ENCODE results near the gene TOX3. TPM values are rescaled to one million over a fixed set of nuclear protein-coding genes. Genes with fewer than 3 reads are reported as not detected.

Gene TOX3
- total RNA-seq, 1 experiment from 2014 or later: 20.2 TPM

GRCh38 chr16:52399116-52399515, 147.8 kb downstream of the TOX3 start (continued):
- TF ChIP-seq, protein P1, sequence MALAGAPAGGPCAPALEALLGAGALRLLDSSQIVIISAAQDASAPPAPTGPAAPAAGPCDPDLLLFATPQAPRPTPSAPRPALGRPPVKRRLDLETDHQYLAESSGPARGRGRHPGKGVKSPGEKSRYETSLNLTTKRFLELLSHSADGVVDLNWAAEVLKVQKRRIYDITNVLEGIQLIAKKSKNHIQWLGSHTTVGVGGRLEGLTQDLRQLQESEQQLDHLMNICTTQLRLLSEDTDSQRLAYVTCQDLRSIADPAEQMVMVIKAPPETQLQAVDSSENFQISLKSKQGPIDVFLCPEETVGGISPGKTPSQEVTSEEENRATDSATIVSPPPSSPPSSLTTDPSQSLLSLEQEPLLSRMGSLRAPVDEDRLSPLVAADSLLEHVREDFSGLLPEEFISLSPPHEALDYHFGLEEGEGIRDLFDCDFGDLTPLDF (CRISPR knock-in tag; IDR thresholded peaks at IDR 0.05): no peak
- TF ChIP-seq ATF1 (CRISPR knock-in tag; IDR thresholded peaks at IDR 0.05): no peak
- no peak for TF ChIP-seq TCF7 (CRISPR knock-in tag; IDR thresholded peaks at IDR 0.05; ENCODE audit: low read depth)

DNA sequence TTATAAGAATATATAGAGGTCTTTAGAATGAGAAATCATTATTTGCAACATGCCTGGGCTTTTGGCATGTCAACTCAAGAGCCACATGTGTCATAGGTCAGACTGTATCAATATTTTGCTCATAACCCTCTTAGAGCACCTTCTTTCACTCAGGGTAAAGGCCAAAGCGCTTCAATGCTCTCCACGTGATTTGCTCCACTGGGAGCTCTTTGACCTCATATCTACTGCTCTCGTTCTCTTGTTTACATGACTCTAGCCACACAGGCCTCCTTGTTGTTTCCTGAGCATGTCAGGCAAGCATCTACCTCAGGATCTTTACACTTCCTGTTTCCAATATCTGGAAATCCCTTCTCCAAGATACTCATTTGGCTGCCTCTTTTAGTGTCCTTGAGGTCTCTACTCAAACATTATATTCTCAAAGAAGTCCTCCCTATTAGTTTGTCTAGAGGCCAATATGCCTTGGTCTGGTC, 148.4 kb downstream of the TOX3 start:
- Mint-ChIP-seq H3K27ac (no peak overlapping the region), H3K4me3 (no peak overlapping the region), H3K4me1 (peaks cover 11% of the 10 kb centered on the region), H3K9me3 (peaks cover 13% of the 10 kb centered on the region), H3K36me3 (0 out of 2 replicates have a peak, but pooled peaks cover 3% of the 10 kb centered on the region), H3K27me3 (ENCODE audit: low read depth) (no peaks in the 10 kb centered on the region; the same call in 1 of the 2 replicates)
- DNase-seq (ENCODE audit: low spot score) (no peak), ATAC-seq (no peak)
- TF ChIP-seq ZMAT4 (CRISPR knock-in tag; IDR thresholded peaks at IDR 0.05): no peak
- peak; percentile 89 for TF ChIP-seq GABPB1 (CRISPR knock-in tag; IDR thresholded peaks at IDR 0.05)
- CTCF ChIA-PET: interaction anchor here (1.2 kb wide), 1 partner anchor 330 kb away, joined by 4 read pairs; no protein-coding TSS in a partner anchor
- POLR2A ChIA-PET: no interaction called here

- H3K27ac Mint-ChIP-seq: no peak overlapping the region
- 0 out of 2 replicates have a peak, but pooled peaks cover 3% of the 10 kb centered on the region for H3K36me3 Mint-ChIP-seq
- H3K27me3 Mint-ChIP-seq (ENCODE audit: low read depth): no peaks in the 10 kb centered on the region; the same call in 1 of the 2 replicates
- no peak overlapping the region for H3K4me3 Mint-ChIP-seq
- ATAC-seq: no peak
- TF ChIP-seq NR2C2 (CRISPR knock-in tag; IDR thresholded peaks at IDR 0.05) (no peak), CTCF (IDR thresholded peaks at IDR 0.05) (no peak), ZNF317 (CRISPR knock-in tag; IDR thresholded peaks at IDR 0.05; ENCODE audit: borderline replicate concordance, low read depth) (no peak)
- ChIA-PET CTCF (interaction anchor here (1.2 kb wide), 1 partner anchor 330 kb away, joined by 4 read pairs; no protein-coding TSS in a partner anchor), POLR2A (no interaction called here)
- H3K4me1 Mint-ChIP-seq: peaks cover 11% of the 10 kb centered on the region
- peaks cover 13% of the 10 kb centered on the region for H3K9me3 Mint-ChIP-seq
- DNase-seq (ENCODE audit: low spot score): no peak
Observed at GRCh38 chr16:52398021-52398420, 148.9 kb downstream of the TOX3 start.

DNA sequence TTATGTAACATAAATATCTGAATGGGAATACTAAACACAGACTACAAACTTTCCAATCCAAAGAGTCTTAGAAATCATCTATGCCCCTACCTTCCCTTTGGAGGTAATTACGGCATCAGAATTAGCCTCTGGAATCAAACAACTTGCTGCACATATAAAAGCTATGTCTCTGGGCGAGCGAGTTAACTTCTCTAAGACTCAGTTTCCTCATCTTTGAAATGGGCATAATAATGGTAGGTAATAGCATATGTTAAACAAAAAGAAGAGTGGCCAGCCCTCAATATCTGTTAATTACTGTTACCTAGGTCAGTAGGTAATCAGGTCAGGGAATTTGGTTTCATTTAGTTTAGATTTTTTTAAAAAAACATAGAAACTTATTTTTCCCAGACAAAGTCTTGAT, 153.5 kb downstream of the TOX3 start:
- no peaks in the 10 kb centered on the region for H3K4me1 Mint-ChIP-seq
- ATAC-seq (no peak), DNase-seq (ENCODE audit: low spot score) (no peak)
- ChIA-PET POLR2A (no interaction called here), CTCF (no interaction called here)
- H3K27me3 Mint-ChIP-seq (ENCODE audit: low read depth): no peaks in the 10 kb centered on the region; the same call in 1 of the 2 replicates
- H3K27ac Mint-ChIP-seq: no peak overlapping the region
- 0 out of 2 replicates have a peak, but pooled peaks cover 3% of the 10 kb centered on the region for H3K36me3 Mint-ChIP-seq
- H3K4me3 Mint-ChIP-seq: no peak overlapping the region
- peaks cover 13% of the 10 kb centered on the region for H3K9me3 Mint-ChIP-seq
- TF ChIP-seq HMGXB4 (CRISPR knock-in tag; IDR thresholded peaks at IDR 0.05): no peak
- TF ChIP-seq, protein P2, sequence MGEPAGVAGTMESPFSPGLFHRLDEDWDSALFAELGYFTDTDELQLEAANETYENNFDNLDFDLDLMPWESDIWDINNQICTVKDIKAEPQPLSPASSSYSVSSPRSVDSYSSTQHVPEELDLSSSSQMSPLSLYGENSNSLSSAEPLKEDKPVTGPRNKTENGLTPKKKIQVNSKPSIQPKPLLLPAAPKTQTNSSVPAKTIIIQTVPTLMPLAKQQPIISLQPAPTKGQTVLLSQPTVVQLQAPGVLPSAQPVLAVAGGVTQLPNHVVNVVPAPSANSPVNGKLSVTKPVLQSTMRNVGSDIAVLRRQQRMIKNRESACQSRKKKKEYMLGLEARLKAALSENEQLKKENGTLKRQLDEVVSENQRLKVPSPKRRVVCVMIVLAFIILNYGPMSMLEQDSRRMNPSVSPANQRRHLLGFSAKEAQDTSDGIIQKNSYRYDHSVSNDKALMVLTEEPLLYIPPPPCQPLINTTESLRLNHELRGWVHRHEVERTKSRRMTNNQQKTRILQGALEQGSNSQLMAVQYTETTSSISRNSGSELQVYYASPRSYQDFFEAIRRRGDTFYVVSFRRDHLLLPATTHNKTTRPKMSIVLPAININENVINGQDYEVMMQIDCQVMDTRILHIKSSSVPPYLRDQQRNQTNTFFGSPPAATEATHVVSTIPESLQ (CRISPR knock-in tag; IDR thresholded peaks at IDR 0.05): no peak
- TF ChIP-seq RORB (CRISPR knock-in tag; IDR thresholded peaks at IDR 0.05): no peak
- TF ChIP-seq ARID4B (CRISPR knock-in tag; IDR thresholded peaks at IDR 0.05; ENCODE audit: borderline replicate concordance): no peak
- no peak for TF ChIP-seq EMX1 (CRISPR knock-in tag; IDR thresholded peaks at IDR 0.05)
- TF ChIP-seq AR (CRISPR knock-in tag; IDR thresholded peaks at IDR 0.05): no peak
- no peak for TF ChIP-seq ZNF263 (CRISPR knock-in tag; IDR thresholded peaks at IDR 0.05; ENCODE audit: low read depth)

All from WTC11 (cell line).